CD4-positive, alpha-beta T cell treated with Interleukin-12 subunit alpha and Interleukin-12 subunit beta, for 1 hour (primary cell): ENCODE data around the gene NUDCD2.
"Not testable (repeated sequence)": the region's sequence is repeated elsewhere in the genome, so short reads cannot be mapped to it uniquely, and the experiment has no call there.

Experiments used
- DNase-seq: peaks from one replicate; pipeline ENCODE4 v3.0.0-alpha.2; 2020

The NUDCD2 gene

GRCh38 chr5:163463063-163463435 is 3.1 kb upstream of the NUDCD2 start:
- no peak for DNase-seq

- no peak for DNase-seq
Observed at GRCh38 chr5:163460562-163461171, 765 bp upstream of the NUDCD2 start, which contains the start of gene HMMR. Gene HMMR, plus strand, starts transcription at chr5:163460632. Its CDS starts 61 bp downstream, at chr5:163460693.

- peak; percentile 20 for DNase-seq
Observed at GRCh38 chr5:163459462-163459818, 462 bp downstream of the NUDCD2 start.

- DNase-seq, result no peak
Observed at GRCh38 chr5:163458778-163459385, 1.0 kb downstream of the NUDCD2 start.

GRCh38 chr5:163456840-163457239 is 3.1 kb downstream of the NUDCD2 start:
- no peak for DNase-seq

- no peak for DNase-seq
Observed at GRCh38 chr5:163456029-163456589, 3.8 kb downstream of the NUDCD2 start.

- DNase-seq, result not testable (repeated sequence)
Observed at GRCh38 chr5:163455406-163455805, 4.5 kb downstream of the NUDCD2 start.

- no peak for DNase-seq
Observed at GRCh38 chr5:163453705-163454104, 6.2 kb downstream of the NUDCD2 start.

- DNase-seq, result no peak
Observed at GRCh38 chr5:163451489-163451888, 8.4 kb downstream of the NUDCD2 start.

- DNase-seq, result no peak
Observed at GRCh38 chr5:163448491-163448890, 11.4 kb downstream of the NUDCD2 start.

- DNase-seq, result no peak
Observed at GRCh38 chr5:163447875-163448274, 12.0 kb downstream of the NUDCD2 start.

- DNase-seq, result no peak
Observed at GRCh38 chr5:163447191-163447590, 12.7 kb downstream of the NUDCD2 start.

GRCh38 chr5:163445345-163445744 is 14.6 kb downstream of the NUDCD2 start:
- DNase-seq, result no peak

GRCh38 chr5:163444526-163444925 is 15.4 kb downstream of the NUDCD2 start:
- DNase-seq, result no peak

- no peak for DNase-seq
Observed at GRCh38 chr5:163440954-163441353, 18.9 kb downstream of the NUDCD2 start.

- no peak for DNase-seq
Observed at GRCh38 chr5:163439092-163439425, 20.8 kb downstream of the NUDCD2 start.

- peak; percentile 93 for DNase-seq
Observed at GRCh38 chr5:163437309-163438182, 22.4 kb downstream of the NUDCD2 start, which contains the start of gene CCNG1. Gene CCNG1, plus strand, starts transcription at chr5:163437595. Its CDS starts 1,662 bp downstream, at chr5:163439257.

- DNase-seq, result no peak
Observed at GRCh38 chr5:163437011-163437308, 22.9 kb downstream of the NUDCD2 start.

- no peak for DNase-seq
Observed at GRCh38 chr5:163436515-163436914, 23.4 kb downstream of the NUDCD2 start.

GRCh38 chr5:163434401-163434866 is 25.5 kb downstream of the NUDCD2 start:
- DNase-seq, result no peak

- DNase-seq, result no peak
Observed at GRCh38 chr5:163433271-163433670, 26.6 kb downstream of the NUDCD2 start.

GRCh38 chr5:163432544-163432943 is 27.4 kb downstream of the NUDCD2 start:
- DNase-seq, result no peak

- DNase-seq, result not testable (repeated sequence)
Observed at GRCh38 chr5:163426128-163426527, 33.8 kb downstream of the NUDCD2 start.

- DNase-seq, result no peak
Observed at GRCh38 chr5:163424836-163425235, 35.1 kb downstream of the NUDCD2 start.
